GM23338 (cell line): ENCODE data around the gene CCDC27. TPM values are rescaled to one million over a fixed set of nuclear protein-coding genes. Genes with fewer than 3 reads are reported as not detected.

Source experiments
- ATAC-seq: fragments of 200-7000 bp; cut with Tn5 transposase; 3 replicates; pipeline ENCODE4 v1.9.1; 2020
- DNase-seq: peaks from one replicate; pipeline ENCODE4 v3.0.0-alpha.2; 2015; ENCODE audit warnings: low spot score
- H2AFZ ChIP-seq: fragments of 200-600 bp; sonication (generic); 2 replicates; pipeline ENCODE4 v1.8.0; 2016; ENCODE audit warnings: antibody characterized with exemption, mild to moderate bottlenecking, moderate library complexity
- H3F3A ChIP-seq: fragments of 200-600 bp; sonication (generic); replicated peaks from 2 replicates; pipeline ENCODE4 v1.8.0; 2017; ENCODE audit warnings: antibody characterized with exemption, mixed run types, low read depth
- H3K27ac ChIP-seq: fragments of 200-600 bp; sonication (generic); 2 replicates; pipeline ENCODE4 v1.6.1; 2016; ENCODE audit warnings: low read depth
- H3K27me3 ChIP-seq: fragments of 200-600 bp; sonication (generic); 2 replicates; pipeline ENCODE4 v1.8.0; 2016; ENCODE audit warnings: mild to moderate bottlenecking, mixed run types, moderate library complexity; ENCODE audit not compliant: insufficient read depth
- H3K36me3 ChIP-seq: fragments of 200-600 bp; sonication (generic); 2 replicates; pipeline ENCODE4 v1.8.0; 2016; ENCODE audit warnings: mild to moderate bottlenecking; ENCODE audit not compliant: insufficient read depth
- H3K4me1 ChIP-seq: fragments of 200-600 bp; sonication (generic); 2 replicates; pipeline ENCODE4 v1.8.0; 2016; ENCODE audit warnings: mild to moderate bottlenecking, moderate library complexity; ENCODE audit not compliant: insufficient read depth
- H3K4me2 ChIP-seq: fragments of 200-600 bp; sonication (generic); 2 replicates; pipeline ENCODE4 v1.7.1; 2017; ENCODE audit warnings: mixed run types
- H3K4me3 ChIP-seq: fragments of 200-600 bp; sonication (generic); 2 replicates; pipeline ENCODE4 v1.6.1; 2016; ENCODE audit warnings: mixed run types
- H3K79me2 ChIP-seq: fragments of 200-600 bp; sonication (generic); replicated peaks from 2 replicates; pipeline ENCODE4 v1.8.0; 2017; ENCODE audit warnings: mild to moderate bottlenecking; ENCODE audit not compliant: insufficient read depth
- H3K9me2 ChIP-seq: fragments of 200-600 bp; sonication (generic); 2 replicates; pipeline ENCODE4 v1.8.0; 2017; ENCODE audit not compliant: insufficient read depth
- H4K20me1 ChIP-seq: fragments of 200-600 bp; sonication (generic); replicated peaks from 2 replicates; pipeline ENCODE4 v1.8.0; 2017; ENCODE audit warnings: mild to moderate bottlenecking; ENCODE audit not compliant: insufficient read depth
- H3K27ac Mint-ChIP-seq: 2 replicates; pipeline ENCODE4 v1.8.0; 2020; ENCODE audit warnings: inconsistent platforms, mild to moderate bottlenecking, moderate library complexity, mixed read lengths
- H3K27me3 Mint-ChIP-seq: 3 replicates; pipeline ENCODE4 v1.8.0; 2022; ENCODE audit warnings: low read depth, mild to moderate bottlenecking, moderate library complexity, mixed read lengths, inconsistent platforms; ENCODE audit not compliant: insufficient read depth, poor library complexity
- H3K36me3 Mint-ChIP-seq: 3 replicates; pipeline ENCODE4 v1.8.0; 2021; ENCODE audit warnings: low read depth, mild to moderate bottlenecking, inconsistent platforms, moderate library complexity, mixed read lengths
- H3K4me1 Mint-ChIP-seq: 3 replicates; pipeline ENCODE4 v1.8.0; 2020; ENCODE audit warnings: mild to moderate bottlenecking, inconsistent platforms, mixed read lengths
- H3K4me3 Mint-ChIP-seq: 3 replicates; pipeline ENCODE4 v1.8.0; 2021; ENCODE audit warnings: moderate library complexity, mild to moderate bottlenecking, inconsistent platforms, mixed read lengths
- H3K9me3 Mint-ChIP-seq: 3 replicates; pipeline ENCODE4 v1.8.0; 2020; ENCODE audit warnings: moderate library complexity, mild to moderate bottlenecking, inconsistent platforms, mixed read lengths
- CREB1 ChIP-seq: fragments of 250-450 bp; sonication (Bioruptor Pico); IDR thresholded peaks from 2 replicates; pipeline ENCODE4 v1.5.0; 2020; ENCODE audit warnings: low read depth, mild to moderate bottlenecking, moderate library complexity
- CTCF ChIP-seq, 2 experiments: fragments of 200-600 bp in 1 of 2; sonication (generic) in 1 of 2; conservative IDR thresholded peaks; 2 replicates each; pipeline versions ENCODE4 v1.5.1 to v1.6.1; 2016 to 2017; ENCODE audit warnings: antibody characterized with exemption in 2 of 2, low read depth in 2 of 2, mild to moderate bottlenecking in 2 of 2, moderate library complexity in 1 of 2
- ETS1 ChIP-seq: IDR thresholded peaks from 2 replicates; pipeline ENCODE4 v1.6.1; 2016; ENCODE audit warnings: antibody characterized with exemption
- EZH2 ChIP-seq: fragments of 200-600 bp; sonication (generic); IDR thresholded peaks from one replicate; pipeline ENCODE4 v1.8.0; 2017; ENCODE audit warnings: antibody characterized with exemption, mild to moderate bottlenecking, low read depth; ENCODE audit not compliant: unreplicated experiment
- EZH2phosphoT487 ChIP-seq: fragments of 200-600 bp; sonication (generic); IDR thresholded peaks from one replicate; pipeline ENCODE4 v1.8.1; 2018; ENCODE audit warnings: antibody characterized with exemption; ENCODE audit not compliant: unreplicated experiment
- JUNB ChIP-seq: IDR thresholded peaks from one replicate; pipeline ENCODE4 v1.6.1; 2016; ENCODE audit warnings: antibody characterized with exemption; ENCODE audit not compliant: unreplicated experiment
- NANOG ChIP-seq: IDR thresholded peaks from 2 replicates; pipeline ENCODE4 v1.6.1; 2016; ENCODE audit warnings: antibody characterized with exemption, borderline replicate concordance
- POLR2AphosphoS5 ChIP-seq: IDR thresholded peaks from 2 replicates; pipeline ENCODE4 v1.6.1; 2016; ENCODE audit warnings: antibody characterized with exemption, low read depth
- REST ChIP-seq: IDR thresholded peaks from one replicate; pipeline ENCODE4 v1.6.1; 2018; ENCODE audit warnings: antibody characterized with exemption; ENCODE audit not compliant: unreplicated experiment
- STAT1 ChIP-seq: IDR thresholded peaks from one replicate; pipeline ENCODE4 v1.6.1; 2016; ENCODE audit warnings: antibody characterized with exemption; ENCODE audit not compliant: unreplicated experiment
- ZNF114 ChIP-seq: fragments of 250-450 bp; sonication (Bioruptor Pico); IDR thresholded peaks from 2 replicates; pipeline ENCODE4 v1.5.0; 2020; ENCODE audit warnings: mild to moderate bottlenecking, moderate library complexity
- ZNF331 ChIP-seq: fragments of 250-450 bp; sonication (Bioruptor Pico); IDR thresholded peaks from 2 replicates; pipeline ENCODE4 v1.5.0; 2020; ENCODE audit warnings: low read depth, mild to moderate bottlenecking, moderate library complexity
- ZNF462 ChIP-seq: fragments of 250-450 bp; sonication (Bioruptor Pico); IDR thresholded peaks from 2 replicates; pipeline ENCODE4 v1.5.0; 2020; ENCODE audit warnings: mild to moderate bottlenecking, moderate library complexity
- polyA plus RNA-seq: library from polyadenylated mRNA; unstranded; fragments of >200 nt; fragmentation: Nextera tagmentation; extraction: Ambion mirVana; gene quantifications from 2 replicates; pipeline ENCODE4 v1.2.1, GENCODE V29; 2016
- total RNA-seq: library from RNA; depleted of rRNA; stranded (reverse); fragments of >200 nt; shearing (Covaris generic); gene quantifications from 2 replicates; pipeline ENCODE4 v1.2.3, GENCODE V29; 2014

Gene CCDC27
- total and polyA plus RNA-seq, 2 experiments from 2014 or later = 0.18 to 0.45 TPM

GRCh38 chr1:3735688-3736087 is 16.6 kb upstream of the CCDC27 start (continued):
- TF ChIP-seq ZNF462 (CRISPR knock-in tag) = no peak
- TF ChIP-seq NANOG = no peak
- no peak for TF ChIP-seq JUNB

GRCh38 chr1:3736131-3736561 is 16.1 kb upstream of the CCDC27 start:
- peaks cover 12% of the 10 kb centered on the region for H3K4me1 Mint-ChIP-seq
- Histone ChIP-seq H2AFZ (no peak overlapping the region), H3K27me3 (no peaks in the 10 kb centered on the region), H3K4me3 (no peak overlapping the region), H3F3A (0 out of 2 replicates have a peak, but pooled peaks cover 6% of the 10 kb centered on the region), H3K27ac (no peak overlapping the region), H4K20me1 (peaks cover 9% of the 10 kb centered on the region; the same call in 1 of the 2 replicates), H3K79me2 (no peaks in the 10 kb centered on the region), H3K36me3 (peaks cover 8% of the 10 kb centered on the region; the same call in 1 of the 2 replicates), H3K4me1 (peaks cover 12% of the 10 kb centered on the region; the same call in 1 of the 2 replicates), H3K9me2 (no peaks in the 10 kb centered on the region), H3K4me2 (no peak overlapping the region)
- H3K27me3 Mint-ChIP-seq = peaks cover 6% of the 10 kb centered on the region
- peaks cover 24% of the 10 kb centered on the region; the same call in 2 of the 3 replicates for H3K36me3 Mint-ChIP-seq
- H3K27ac Mint-ChIP-seq = no peak overlapping the region
- no peak overlapping the region for H3K4me3 Mint-ChIP-seq
- H3K9me3 Mint-ChIP-seq = no peaks in the 10 kb centered on the region
- DNase-seq (no peak), ATAC-seq (no peak)
- TF ChIP-seq STAT1 (no peak), JUNB (no peak), ZNF331 (no peak), ETS1 (no peak), REST (no peak), NANOG (no peak), EZH2 (no peak), EZH2phosphoT487 (no peak), CTCF (conservative IDR thresholded peaks at IDR 0.05; ENCODE audit: low read depth in 2 of 2) (no peak), ZNF114 (CRISPR knock-in tag) (no peak), CREB1 (CRISPR knock-in tag) (no peak), POLR2AphosphoS5 (no peak)
